ENCODE measurements around the gene CHCHD6.

Gene CHCHD6

GRCh38 chr3:126936853-126937425, 232.9 kb downstream of the CHCHD6 start:
- no peak for DNase-seq (ENCODE audit: low spot score)
- TF ChIP-seq, protein P1, sequence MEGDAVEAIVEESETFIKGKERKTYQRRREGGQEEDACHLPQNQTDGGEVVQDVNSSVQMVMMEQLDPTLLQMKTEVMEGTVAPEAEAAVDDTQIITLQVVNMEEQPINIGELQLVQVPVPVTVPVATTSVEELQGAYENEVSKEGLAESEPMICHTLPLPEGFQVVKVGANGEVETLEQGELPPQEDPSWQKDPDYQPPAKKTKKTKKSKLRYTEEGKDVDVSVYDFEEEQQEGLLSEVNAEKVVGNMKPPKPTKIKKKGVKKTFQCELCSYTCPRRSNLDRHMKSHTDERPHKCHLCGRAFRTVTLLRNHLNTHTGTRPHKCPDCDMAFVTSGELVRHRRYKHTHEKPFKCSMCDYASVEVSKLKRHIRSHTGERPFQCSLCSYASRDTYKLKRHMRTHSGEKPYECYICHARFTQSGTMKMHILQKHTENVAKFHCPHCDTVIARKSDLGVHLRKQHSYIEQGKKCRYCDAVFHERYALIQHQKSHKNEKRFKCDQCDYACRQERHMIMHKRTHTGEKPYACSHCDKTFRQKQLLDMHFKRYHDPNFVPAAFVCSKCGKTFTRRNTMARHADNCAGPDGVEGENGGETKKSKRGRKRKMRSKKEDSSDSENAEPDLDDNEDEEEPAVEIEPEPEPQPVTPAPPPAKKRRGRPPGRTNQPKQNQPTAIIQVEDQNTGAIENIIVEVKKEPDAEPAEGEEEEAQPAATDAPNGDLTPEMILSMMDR (IDR thresholded peaks at IDR 0.05): no peak
- Histone ChIP-seq H3K4me3 (no peak overlapping the region), H3K27ac (no peak overlapping the region)

GRCh38 chr3:126937533-126937932, 233.5 kb downstream of the CHCHD6 start:
- Histone ChIP-seq H3K27ac (no peak overlapping the region), H3K4me3 (no peak overlapping the region)
- TF ChIP-seq, protein P1 (IDR thresholded peaks at IDR 0.05): no peak
- no peak for DNase-seq (ENCODE audit: low spot score)

GRCh38 chr3:126937973-126938372, 233.9 kb downstream of the CHCHD6 start:
- TF ChIP-seq, protein P1 (IDR thresholded peaks at IDR 0.05): no peak
- no peak for DNase-seq (ENCODE audit: low spot score)
- Histone ChIP-seq H3K27ac (no peak overlapping the region), H3K4me3 (no peak overlapping the region)

DNA sequence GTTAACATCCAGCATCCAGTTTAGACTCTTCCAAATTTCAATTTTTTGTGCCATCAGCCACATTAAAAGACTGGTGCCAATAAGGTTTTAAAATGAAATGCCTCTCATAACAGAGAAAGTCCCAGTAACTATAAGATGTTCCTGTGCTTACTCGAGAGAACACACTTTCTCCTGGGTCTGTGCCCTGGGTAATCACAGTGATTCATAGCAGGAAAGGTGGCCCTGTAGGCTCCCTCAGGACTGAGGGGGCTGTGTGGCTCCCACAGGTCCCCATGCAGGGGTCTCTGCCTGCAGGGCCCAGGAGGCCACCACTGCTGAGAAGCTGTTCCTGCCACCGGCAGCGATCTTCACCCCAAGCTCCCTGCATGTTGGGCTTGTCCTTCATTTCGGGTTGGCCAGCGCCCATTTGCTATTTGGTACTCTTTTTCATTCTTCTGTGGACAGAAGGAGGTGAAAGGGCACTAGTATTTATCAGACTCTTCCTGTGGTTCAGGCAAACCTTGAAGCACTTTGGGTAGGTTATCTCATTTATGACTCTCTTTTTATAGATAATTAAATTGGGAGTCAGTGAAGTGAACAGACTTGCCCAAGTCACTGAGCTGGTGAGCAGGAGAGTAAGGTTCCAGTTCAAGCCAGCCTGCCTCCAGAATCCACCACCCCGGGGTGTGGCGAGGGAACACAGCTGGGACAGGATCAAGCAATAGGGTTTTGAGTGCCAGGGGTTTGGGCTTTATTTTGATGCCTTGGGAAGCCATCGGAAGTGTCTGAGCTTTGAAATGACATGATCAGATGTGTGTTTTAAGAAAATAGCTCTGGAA, 234.7 kb downstream of the CHCHD6 start:
- Histone ChIP-seq H3K4me3 (no peak overlapping the region), H3K27ac (no peak overlapping the region)
- DNase-seq (ENCODE audit: low spot score): no peak
- TF ChIP-seq, protein P1 (IDR thresholded peaks at IDR 0.05): no peak

- Histone ChIP-seq H3K27ac (no peak overlapping the region), H3K4me3 (no peak overlapping the region)
- no peak for DNase-seq (ENCODE audit: low spot score)
- TF ChIP-seq, protein P1 (IDR thresholded peaks at IDR 0.05): no peak
Observed at GRCh38 chr3:126939338-126939718, 235.3 kb downstream of the CHCHD6 start.

DNA sequence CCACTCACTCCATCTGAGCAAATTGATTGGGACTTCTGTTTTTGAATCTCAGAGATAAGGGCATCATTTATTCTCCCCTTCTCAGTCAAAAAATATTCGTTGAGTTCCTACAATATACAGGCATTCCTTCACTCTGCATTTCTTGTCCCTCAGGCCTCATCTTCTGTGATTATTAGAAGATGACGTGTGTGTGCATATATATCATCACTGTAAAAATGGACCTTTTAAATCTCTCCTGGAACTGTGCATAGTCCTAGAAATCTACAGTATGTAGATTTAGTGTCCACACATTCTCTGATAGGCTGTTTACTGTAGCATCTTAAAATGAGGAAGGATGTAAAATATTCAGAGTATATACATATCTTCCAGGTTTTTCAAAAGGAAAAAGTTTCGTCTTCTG, 235.7 kb downstream of the CHCHD6 start:
- TF ChIP-seq, protein P1 (IDR thresholded peaks at IDR 0.05): no peak
- Histone ChIP-seq H3K4me3 (no peak overlapping the region), H3K27ac (no peak overlapping the region)
- no peak for DNase-seq (ENCODE audit: low spot score)

Data from coronary artery (tissue), 2 donors.